ENCODE results near the gene PARVA.
A peak's percentile ranks its signal among the peaks of the same experiment; 100 is the strongest.

The PARVA gene

DNA sequence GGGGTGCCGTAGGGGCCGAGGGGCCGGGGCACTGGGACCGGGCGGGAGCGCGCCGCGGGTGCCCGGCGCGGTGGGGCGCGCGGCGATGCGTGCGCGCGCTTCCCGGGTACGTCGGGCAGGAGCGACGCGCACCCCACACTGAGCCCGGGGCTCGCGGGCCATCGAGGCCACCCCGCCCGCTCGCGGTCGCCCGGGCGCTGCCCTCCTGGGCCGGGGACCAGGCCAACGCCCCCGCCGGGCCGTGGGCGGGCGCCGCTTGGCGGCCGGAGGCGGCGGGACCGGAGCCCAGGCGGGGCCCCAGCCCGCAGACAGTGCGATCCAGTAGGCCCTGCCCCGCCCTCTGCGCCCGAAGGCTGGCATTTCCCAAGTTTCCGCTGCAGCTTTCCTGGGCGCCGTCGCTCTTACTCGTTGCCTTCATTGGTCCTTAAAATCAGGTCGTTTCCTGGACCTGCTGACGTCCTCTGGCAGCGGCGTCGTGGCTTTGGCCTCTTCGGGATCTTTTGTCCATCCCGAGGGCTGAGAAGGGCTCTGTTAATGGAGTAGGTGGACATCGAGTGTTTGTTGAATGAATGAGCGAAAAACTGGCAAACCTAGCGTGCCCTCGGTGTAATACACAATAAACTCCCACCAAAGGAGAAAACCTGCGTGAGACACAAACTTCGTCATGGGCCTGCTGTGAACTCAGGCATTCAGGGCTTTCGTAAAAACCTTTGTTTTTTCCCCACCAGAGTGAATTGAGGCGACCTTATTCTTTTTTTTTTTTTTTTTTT is 638 bp downstream of the PARVA start:
- peak; percentile 66 for DNase-seq

- DNase-seq = no peak
Observed at GRCh38 chr11:12380565-12381325, 3.4 kb downstream of the PARVA start.

GRCh38 chr11:12381875-12382274 is 4.5 kb downstream of the PARVA start:
- DNase-seq = no peak

GRCh38 chr11:12382451-12382850 is 5.1 kb downstream of the PARVA start:
- DNase-seq = no peak

DNA sequence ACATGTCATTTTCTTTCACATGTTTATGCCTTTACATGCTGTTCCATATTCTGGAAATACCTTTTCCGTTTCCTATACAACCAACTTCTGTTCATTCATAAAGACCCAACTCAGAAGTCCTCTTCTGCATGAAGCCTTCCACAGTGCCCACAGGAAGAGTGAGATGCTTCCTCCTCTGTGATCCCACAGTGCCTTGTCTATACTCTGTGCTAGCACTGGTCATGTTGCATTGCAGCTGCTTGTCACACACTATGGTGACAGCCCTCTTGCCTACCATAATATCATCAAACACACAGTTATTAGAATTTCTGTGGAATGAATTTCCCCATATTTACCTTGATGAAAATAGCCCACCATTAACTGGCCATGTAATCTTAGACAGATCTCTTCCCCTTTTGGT is 8.9 kb downstream of the PARVA start:
- no peak for DNase-seq

DNA sequence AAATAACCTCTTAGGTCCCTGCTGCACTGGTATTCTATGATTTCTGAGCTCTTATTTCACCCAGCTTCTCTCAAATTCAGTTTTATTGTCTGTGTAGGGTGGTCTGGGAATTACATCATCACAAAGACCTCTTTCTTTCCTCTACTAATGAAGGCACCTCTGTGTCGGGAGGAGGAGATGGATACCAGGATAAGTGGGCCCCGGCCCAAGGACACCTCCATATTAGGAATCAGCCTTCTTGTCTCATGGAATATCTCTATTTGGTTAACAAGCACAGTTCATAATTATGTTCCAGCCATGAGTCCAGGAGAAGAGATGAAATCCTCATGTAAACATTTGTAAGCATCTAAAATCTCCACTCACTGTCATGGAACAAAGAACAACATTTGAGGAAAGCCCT is 9.4 kb downstream of the PARVA start:
- DNase-seq = no peak

DNA sequence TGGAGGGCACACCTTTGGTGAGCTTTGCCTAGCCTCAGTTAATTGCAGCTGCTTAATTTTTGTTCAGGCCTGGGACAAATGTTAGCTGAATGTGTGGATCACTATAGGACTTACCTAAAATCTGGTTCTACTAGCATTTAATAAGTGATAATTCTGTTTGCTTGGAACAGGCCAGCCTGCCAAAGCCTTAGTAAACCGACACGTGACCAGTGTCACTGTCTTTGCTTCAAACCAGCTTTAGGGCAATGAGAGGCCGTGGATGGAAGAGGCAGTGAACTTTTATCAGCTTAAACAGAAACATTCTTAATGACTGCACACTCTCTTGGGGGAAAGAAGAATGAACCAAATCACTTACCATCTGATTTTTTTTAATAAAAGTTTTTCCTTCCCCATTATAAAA is 10.8 kb downstream of the PARVA start:
- no peak for DNase-seq

DNA sequence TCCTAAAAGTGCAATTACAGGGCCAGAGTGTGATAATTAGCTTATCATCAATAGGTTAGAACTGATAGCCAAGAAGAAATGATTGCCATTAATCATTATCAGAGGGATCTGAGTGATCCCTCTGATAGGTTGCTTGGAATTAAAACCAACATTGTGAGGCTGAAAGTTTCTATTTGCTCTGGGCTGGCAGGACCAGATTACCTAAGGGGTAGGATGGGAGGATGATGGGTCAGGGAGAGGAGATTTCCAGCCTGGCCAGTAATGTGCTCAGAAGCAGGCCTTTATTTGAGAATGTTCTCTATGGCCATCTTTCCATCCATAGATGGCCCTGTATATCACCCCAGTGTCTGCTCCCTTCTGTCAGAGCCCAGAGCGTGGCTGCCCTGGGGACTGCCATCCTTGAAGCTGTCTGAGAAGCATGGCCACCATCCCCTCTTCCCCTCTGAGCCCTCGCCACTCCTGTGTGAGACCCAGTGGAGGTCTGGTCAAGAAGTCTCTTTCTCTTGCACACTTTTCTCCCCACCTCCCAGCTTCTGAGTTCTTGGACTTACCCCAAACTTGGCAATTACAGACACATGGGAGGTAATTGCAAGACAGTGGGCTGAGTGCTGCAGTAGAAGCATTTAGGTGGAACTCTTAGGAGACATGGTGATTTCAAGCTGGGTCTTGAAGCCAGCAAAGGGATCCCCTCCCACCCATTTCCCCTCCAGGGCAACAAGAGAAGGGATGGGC is 11.7 kb downstream of the PARVA start:
- no peak for DNase-seq

DNA sequence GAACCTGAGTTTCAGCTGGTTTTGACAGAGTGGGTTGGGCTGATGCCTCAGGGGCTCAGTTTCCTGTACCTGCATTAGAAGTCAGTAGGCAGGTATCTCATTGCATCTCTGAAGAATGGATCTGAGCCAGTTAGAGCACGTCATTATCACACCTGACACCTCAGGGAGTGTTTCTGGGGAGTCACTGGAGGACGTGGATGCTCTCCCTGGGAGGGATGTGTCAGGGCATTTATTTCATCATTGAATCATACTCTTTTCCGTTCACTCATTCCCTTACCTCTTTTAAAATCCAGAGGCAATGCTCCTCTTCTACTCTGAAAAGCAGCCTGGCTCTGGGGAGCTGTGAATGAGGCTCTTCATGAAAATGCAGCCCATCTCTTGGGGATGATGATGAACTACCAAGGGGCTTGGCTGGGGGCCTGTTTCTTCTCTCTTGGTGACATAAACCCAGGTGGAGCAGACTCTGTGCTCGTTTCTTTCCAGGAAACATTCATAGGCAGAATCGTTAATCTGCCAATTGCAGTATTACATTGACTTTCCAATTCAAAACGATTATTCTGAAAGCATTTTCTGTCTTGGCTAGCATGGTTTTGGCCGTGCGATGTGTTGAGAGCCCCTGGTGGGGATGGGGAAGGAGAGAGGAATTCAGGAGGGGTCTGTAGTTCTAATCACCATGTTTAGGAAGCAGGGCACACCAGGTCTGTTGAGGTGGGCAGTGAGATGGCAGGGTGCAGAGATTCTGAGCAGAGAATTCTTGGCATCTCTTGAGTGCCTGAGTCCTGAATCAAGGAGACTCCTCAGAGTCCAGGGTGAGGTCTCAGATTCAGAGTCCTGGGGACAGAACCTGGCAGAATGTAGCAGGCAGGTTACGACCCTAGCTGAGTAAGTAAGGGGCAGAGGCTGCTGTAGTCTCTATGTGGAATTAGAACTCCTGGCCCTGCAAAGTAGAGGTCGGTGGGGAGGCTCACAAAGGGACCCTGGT is 12.6 kb downstream of the PARVA start:
- DNase-seq = no peak

GRCh38 chr11:12390687-12391110 is 13.3 kb downstream of the PARVA start:
- peak; percentile 90 for DNase-seq

- no peak for DNase-seq
Observed at GRCh38 chr11:12392672-12393071, 15.3 kb downstream of the PARVA start.

DNA sequence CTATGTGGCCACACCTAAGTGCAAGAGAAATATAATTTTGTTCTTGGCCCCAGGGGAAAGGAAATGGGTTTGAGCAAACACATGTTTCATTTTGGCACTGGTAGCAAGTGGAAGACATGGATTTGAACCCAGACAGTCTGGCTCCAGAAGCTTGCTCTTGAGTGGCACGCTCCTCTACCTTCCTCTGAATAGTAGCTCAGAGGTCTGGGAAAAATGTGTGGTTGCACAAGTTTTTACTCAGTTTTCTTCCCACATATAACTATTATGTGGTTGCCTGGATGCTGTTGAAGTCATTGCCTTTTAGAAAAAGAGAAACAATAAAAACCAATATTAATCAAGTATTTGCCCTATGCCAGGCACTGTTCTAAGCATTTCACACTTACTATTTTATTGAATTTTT is 16.3 kb downstream of the PARVA start:
- no peak for DNase-seq

DNA sequence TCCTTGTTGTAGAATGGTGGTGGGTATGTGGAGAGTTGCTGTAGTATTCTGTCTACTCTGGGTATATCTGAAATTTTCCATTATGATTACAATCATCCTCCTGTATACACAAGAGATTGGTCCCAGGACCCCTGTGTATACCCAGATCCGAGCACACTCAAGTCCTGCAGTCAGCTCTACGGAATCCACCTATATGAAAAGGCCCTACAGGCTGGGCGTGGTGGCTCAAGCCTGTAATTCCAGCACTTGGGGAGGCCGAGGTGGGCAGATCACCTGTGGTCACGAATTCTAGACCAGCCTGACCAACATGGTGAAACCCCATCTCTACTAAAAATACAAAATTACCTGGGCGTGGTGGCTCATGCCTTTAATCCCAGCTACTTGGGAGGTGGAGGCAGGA is 17.2 kb downstream of the PARVA start:
- DNase-seq = no peak

GRCh38 chr11:12395333-12395732 is 18.0 kb downstream of the PARVA start:
- DNase-seq = no peak

- DNase-seq = no peak
Observed at GRCh38 chr11:12397931-12398334, 20.6 kb downstream of the PARVA start.

GRCh38 chr11:12399355-12399754 is 22.0 kb downstream of the PARVA start:
- no peak for DNase-seq

DNA sequence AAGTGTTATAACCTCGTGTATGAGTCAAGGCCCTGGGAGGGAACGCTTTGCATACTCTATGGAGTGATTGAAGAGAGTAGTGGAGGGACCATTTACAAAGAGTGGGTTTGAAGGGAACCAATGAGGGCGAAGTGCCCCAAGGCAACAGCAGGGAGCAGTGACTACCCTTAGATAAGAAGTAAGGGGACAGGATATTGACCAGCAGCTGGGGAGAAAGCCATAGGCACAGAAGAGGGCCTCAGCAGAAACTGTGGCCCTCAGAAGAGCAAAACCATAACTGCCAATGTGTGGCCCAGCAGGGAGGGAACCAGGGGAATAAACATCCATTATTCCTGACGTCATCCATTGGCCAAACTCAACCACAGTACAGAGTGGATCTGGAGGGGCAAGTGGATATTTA is 24.7 kb downstream of the PARVA start:
- no peak for DNase-seq

DNA sequence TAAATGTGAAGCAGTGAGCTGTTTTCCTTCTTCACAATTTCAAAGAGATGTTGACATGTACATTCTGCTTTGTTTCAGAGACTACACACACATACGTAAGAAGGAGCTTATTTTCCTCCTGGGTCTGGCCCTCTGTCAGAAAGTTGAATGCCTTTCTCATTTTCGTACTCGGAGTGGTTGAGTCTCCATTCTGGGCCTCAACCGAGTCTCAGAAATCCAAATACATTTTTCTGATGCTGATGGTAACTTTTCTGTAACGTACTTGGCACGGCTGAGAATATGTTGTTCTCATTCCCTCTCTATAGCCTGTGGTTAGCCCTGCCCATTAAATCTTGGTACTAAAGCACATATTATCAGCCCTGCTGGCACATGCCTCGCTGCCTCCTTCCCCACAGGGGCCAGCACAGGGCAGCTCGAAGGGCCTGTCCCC is 25.3 kb downstream of the PARVA start:
- no peak for DNase-seq

DNA sequence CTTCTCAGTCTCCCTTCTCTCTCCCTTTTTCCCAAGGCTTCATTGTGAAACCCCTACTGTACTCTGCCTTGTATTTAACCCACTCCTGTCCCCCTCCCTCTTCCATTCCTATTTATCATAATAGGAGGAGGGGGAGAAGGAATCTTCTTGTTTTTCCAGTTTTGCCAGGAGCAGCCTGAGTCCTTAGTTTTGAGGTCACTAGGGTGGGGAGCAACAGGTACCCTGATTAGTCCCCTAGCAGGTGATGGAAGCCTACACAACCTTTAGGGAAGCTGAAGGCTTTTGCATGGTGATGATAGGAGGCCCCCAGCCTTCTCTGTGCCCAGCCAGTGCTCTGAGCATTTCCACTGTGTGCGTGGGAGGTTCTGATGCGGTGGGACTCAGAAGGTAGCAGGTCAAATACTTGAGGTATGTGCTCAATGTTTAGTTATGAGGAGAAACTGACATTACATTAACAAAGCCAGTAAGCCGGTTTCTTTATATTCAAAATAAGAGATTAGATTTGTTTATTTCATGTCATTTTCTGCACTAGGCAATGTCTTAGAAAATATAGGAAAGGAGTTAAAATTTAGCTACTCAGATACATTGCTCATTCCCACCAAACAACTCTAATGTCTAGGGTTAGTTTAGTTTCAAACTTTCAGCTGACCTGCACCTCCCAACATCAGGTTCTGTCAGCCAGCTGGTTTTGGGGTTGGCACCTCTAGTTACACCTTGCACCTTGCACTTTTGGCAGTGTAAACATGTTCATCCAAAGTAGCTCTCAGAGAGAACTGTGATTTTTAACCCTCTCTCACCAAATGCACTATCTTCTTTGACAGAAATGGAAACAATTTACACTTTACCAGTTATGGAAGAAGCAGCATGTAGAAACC is 26.0 kb downstream of the PARVA start:
- DNase-seq = no peak

- DNase-seq = no peak
Observed at GRCh38 chr11:12403997-12404350, 26.6 kb downstream of the PARVA start.

GRCh38 chr11:12404436-12404835 is 27.1 kb downstream of the PARVA start:
- DNase-seq = no peak
